Activated T-helper 2 cell treated with anti-CD3 and anti-CD28 coated beads, Interferon-gamma antibody, Interleukin-2, Interleukin-4, amounts not matched to agents 10 μg/mL and 5 μg/mL and 100 μg/mL, durations not matched to agents 14 hours and 24 hours and 36 hours (primary cell): ENCODE measurements around the gene UBE2D4. TPM values are rescaled to one million over a fixed set of nuclear protein-coding genes. Genes with fewer than 3 reads are reported as not detected.
"Not testable (repeated sequence)": the region's sequence is repeated elsewhere in the genome, so short reads cannot be mapped to it uniquely, and the experiment has no call there.

ENCODE experiments used
- DNase-seq: peaks from one replicate; pipeline ENCODE4 v3.0.0; 2021; ENCODE audit warnings: low spot score
- H3K27ac Mint-ChIP-seq: one replicate; pipeline ENCODE4 v1.8.0; 2021; ENCODE audit warnings: mixed read lengths
- H3K27me3 Mint-ChIP-seq: one replicate; pipeline ENCODE4 v1.8.0; 2021; ENCODE audit warnings: low read depth, mixed read lengths
- H3K36me3 Mint-ChIP-seq: one replicate; pipeline ENCODE4 v1.8.0; 2021; ENCODE audit warnings: low read depth, mixed read lengths
- H3K4me1 Mint-ChIP-seq: one replicate; pipeline ENCODE4 v1.8.0; 2021; ENCODE audit warnings: low read depth, mixed read lengths
- H3K4me3 Mint-ChIP-seq: one replicate; pipeline ENCODE4 v1.8.0; 2021; ENCODE audit warnings: low read depth, mild to moderate bottlenecking, moderate library complexity, mixed read lengths
- H3K9me3 Mint-ChIP-seq: one replicate; pipeline ENCODE4 v1.8.0; 2021; ENCODE audit warnings: mixed read lengths
- intact Hi-C: fragments of 100-400 bp; cut with micrococcal nuclease; formaldehyde crosslinking; loops from one replicate; pipeline ENCODE4 v1.15.1; 2023
- total RNA-seq: library from RNA; stranded (reverse); gene quantifications from 2 replicates; pipeline ENCODE4 v1.2.3, GENCODE V29; 2022

Gene UBE2D4
- total RNA-seq, 1 donor from 2014 or later, result 12.6 TPM

DNA sequence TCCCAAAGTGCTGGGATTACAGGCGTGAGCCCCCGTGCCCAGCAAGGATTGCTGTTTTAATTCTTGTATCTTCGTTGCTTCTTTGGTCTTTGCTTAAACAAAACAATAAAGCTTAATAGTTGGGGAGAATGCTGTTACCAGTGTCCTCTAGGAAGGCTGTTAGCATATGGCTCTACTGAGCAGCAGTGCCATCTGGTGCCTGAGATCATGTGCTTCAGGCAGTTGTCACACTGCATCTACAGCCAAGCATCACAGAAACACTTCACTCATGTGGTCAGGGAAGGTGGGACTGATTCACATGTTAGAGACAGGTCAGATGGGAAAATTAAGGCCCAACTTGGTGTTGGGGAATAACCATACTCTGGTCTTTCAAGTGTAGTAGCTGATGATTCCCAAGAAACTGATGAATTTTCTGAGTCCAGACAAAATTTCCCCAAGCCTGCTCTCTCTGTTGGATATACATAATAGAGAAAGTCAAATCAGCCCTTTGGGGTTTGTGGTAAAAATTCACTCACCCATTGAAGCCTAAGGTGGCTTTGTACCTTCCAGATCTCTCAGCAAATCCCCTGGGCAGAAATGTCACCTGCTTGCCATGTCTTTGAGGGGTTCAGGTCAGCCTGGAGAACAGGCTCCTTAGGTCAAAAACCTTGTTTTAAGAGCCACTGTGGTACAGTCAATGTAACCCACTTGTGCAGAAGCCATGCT is 28.4 kb downstream of the UBE2D4 start:
- no peak overlapping the region for H3K4me3 Mint-ChIP-seq
- no peak for DNase-seq
- no peaks in the 10 kb centered on the region for H3K27me3 Mint-ChIP-seq
- peaks cover 19% of the 10 kb centered on the region for H3K36me3 Mint-ChIP-seq
- H3K4me1 Mint-ChIP-seq, result peaks cover 2% of the 10 kb centered on the region
- H3K9me3 Mint-ChIP-seq, result no peaks in the 10 kb centered on the region
- H3K27ac Mint-ChIP-seq, result peak overlapping the region; percentile 30
- intact Hi-C loops, result no loop called here

DNA sequence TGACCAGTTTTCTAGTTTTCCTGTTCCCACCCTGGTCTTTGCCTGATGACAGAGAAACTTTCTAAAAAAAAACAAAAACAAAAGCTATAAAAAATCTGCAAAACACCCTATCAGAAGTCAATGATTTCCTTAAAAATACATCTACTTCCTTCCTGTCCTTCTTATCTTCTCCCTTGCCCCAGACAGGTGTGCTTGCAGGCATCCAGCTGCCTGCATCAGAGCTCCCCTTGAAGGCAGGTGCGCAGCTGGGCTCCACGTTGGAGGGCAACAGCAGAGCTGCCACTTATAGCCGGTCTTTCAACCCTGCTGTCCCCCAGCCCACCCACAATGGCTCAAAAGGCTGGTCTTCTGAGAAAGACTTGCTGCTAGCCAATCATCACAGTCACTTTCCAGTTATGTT is 29.8 kb downstream of the UBE2D4 start:
- Mint-ChIP-seq H3K27ac (no peak overlapping the region), H3K4me1 (peaks cover 2% of the 10 kb centered on the region), H3K4me3 (no peak overlapping the region), H3K27me3 (no peaks in the 10 kb centered on the region), H3K36me3 (peaks cover 19% of the 10 kb centered on the region), H3K9me3 (no peaks in the 10 kb centered on the region)
- DNase-seq, result no peak
- intact Hi-C loops, result no loop called here

DNA sequence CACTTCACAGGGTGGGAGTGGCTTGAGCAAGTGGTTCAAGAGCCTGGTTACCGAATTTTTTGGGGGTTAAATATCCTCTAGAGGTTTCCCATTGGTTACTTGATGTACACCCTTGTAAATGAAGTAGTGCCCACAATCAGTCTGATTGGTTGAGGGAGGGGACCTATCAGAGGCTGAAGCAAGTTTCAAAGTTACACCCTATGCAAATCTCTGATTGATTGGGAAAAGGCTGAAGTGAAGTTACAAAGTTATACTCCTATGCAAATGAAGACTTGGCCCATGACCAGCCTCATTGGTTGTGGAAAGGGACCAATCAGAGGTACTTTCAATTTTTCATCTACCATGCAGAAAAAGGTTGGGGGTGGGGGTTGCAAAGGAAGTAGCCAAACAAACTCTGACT is 34.7 kb downstream of the UBE2D4 start:
- Mint-ChIP-seq H3K27me3 (no peaks in the 10 kb centered on the region), H3K4me1 (peaks cover 2% of the 10 kb centered on the region)

DNA sequence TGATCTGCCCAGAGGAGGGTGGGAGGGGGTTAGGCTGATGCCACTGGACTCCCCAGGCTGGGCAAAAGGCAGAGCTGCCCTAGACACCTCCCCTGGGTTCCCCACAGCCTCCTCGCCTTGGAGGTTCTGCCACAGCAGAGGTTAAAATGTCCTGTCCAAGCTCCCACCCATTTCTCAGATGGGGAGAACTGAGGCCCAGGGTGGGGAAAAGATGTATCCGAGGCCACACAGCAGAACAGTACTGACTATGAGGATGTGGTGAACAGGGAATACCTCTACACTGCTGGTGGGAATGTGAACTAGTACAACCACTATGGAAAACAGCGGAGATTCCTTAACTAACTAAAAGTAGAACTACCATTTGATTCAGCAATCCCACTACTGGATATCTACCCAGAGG is 40.2 kb downstream of the UBE2D4 start:
- H3K27me3 Mint-ChIP-seq, intact Hi-C loops: not testable (repeated sequence)

More for the DNA sequence above, 34.7 kb downstream of the UBE2D4 start:
- intact Hi-C loops, result no loop called here
- Mint-ChIP-seq H3K36me3 (no peaks in the 10 kb centered on the region), H3K4me3 (no peak overlapping the region), H3K9me3 (no peaks in the 10 kb centered on the region), H3K27ac (no peak overlapping the region)
- DNase-seq, result no peak

DNA sequence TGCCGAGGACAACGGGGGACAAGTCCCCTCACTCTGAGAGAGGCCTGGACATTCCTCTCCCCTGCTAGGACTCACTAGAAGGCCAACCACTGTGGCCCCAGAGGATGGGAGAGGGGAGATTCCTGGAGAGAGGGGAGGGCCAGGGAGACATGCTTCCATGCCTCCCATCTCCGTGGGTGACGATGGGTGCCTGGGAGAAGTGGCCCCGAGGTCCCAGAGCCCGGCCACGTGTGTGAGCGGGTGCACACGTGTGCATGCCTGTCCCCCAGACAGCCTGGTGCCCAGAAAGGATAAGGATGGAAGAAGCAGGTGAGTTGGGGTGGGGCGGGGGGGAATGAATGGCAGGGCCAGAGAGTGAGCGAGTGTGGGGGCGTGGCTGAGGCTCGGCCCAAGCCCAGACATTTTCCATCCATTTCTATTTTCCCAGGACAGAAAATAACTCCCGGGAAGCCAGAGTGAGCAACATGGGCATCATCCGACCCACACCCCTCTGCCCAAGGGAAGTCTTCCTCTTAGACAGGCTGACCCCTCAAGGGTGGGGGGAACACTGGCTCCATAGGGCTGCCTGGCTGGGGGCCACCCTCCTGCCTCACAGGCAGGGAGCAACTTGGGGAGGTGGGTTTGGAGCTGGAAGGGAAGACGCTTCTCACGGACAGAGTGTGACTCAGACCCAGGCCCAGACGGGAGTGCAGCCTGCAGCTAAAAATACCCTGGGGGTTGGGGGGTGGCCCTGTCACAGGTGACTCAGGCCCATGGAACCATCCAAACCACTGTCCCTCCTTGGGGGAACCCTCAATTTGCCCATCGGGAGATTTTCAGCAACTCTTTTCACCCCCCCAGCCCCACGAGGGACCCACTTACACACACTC is 42.2 kb downstream of the UBE2D4 start:
- H3K27ac Mint-ChIP-seq, DNase-seq, H3K4me3 Mint-ChIP-seq, intact Hi-C loops, H3K27me3 Mint-ChIP-seq, H3K9me3 Mint-ChIP-seq, H3K4me1 Mint-ChIP-seq, H3K36me3 Mint-ChIP-seq: not testable (repeated sequence)

More for the DNA sequence above, 40.2 kb downstream of the UBE2D4 start:
- not testable (repeated sequence) for DNase-seq, H3K36me3 Mint-ChIP-seq, H3K4me3 Mint-ChIP-seq, H3K4me1 Mint-ChIP-seq, H3K27ac Mint-ChIP-seq, H3K9me3 Mint-ChIP-seq

DNA sequence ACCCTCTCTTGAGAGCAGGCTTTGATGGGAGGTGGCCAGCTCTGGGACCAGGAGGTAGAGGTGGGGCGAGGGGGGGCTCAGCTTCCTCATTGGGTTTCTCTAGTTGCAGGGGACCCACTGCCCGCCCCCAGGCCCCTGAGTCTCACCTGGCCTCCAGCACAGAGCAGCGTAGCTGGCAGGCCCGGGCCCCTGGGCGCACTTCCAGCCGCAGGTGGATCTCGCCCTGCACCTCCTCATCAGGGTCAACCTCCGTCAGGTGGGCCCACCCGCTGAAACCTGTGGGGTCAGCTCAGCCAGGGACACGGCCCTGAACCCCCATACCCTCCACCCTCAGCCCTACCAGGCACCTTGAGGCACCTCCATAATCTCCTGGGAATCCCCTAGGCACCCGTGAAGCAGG is 43.4 kb downstream of the UBE2D4 start:
- H3K9me3 Mint-ChIP-seq, H3K36me3 Mint-ChIP-seq, intact Hi-C loops, DNase-seq, H3K27me3 Mint-ChIP-seq, H3K4me3 Mint-ChIP-seq, H3K27ac Mint-ChIP-seq, H3K4me1 Mint-ChIP-seq: not testable (repeated sequence)

DNA sequence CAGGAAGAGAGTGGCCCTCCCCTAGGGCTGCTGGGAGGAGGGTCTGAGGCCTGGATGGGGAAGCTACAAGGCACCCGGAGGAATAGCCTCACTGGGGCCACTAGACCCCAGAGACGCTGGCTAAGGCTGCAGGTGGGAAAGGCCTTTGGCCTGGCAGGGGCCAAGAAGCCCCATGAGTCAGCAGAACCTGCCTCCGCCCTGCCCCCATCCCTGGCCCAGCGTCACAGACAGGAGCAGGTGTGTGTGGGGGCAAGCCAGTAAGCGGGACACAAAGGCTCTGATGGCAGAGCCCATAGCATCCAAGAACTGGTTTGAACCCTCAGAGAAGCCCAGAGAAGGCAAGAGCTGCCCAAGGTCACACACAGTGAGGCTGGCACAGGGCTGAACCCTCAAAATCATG is 44.5 kb downstream of the UBE2D4 start:
- H3K27me3 Mint-ChIP-seq, DNase-seq, H3K4me1 Mint-ChIP-seq, intact Hi-C loops, H3K4me3 Mint-ChIP-seq, H3K9me3 Mint-ChIP-seq, H3K36me3 Mint-ChIP-seq, H3K27ac Mint-ChIP-seq: not testable (repeated sequence)

DNA sequence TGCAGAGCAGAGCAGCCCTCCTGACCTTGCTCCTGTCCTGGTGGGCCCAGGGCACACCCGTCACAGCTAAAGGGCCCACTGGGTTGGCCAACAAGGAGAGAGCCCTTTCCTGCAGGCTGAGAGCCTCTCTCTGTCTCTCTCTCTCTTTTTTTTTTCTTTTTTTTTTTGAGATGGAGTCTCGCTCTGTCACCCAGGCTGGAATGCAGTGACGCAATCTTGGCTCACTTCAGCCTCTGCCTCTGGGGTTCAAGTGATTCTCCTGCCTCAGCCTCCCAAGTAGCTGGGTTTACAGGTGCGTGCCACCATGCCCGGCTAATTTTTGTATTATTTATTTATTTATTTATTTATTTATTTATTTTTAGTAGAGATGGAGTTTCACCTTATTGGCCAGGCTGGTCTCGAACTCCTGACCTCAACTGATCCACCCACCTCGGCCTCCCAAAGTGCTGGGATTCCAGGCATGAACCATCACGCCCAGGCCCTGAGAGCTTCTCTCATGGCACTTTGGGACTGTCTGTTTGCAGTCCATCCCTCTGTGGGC is 47.9 kb downstream of the UBE2D4 start:
- intact Hi-C loops, H3K27me3 Mint-ChIP-seq, DNase-seq, H3K9me3 Mint-ChIP-seq, H3K36me3 Mint-ChIP-seq, H3K27ac Mint-ChIP-seq, H3K4me1 Mint-ChIP-seq, H3K4me3 Mint-ChIP-seq: not testable (repeated sequence)

DNA sequence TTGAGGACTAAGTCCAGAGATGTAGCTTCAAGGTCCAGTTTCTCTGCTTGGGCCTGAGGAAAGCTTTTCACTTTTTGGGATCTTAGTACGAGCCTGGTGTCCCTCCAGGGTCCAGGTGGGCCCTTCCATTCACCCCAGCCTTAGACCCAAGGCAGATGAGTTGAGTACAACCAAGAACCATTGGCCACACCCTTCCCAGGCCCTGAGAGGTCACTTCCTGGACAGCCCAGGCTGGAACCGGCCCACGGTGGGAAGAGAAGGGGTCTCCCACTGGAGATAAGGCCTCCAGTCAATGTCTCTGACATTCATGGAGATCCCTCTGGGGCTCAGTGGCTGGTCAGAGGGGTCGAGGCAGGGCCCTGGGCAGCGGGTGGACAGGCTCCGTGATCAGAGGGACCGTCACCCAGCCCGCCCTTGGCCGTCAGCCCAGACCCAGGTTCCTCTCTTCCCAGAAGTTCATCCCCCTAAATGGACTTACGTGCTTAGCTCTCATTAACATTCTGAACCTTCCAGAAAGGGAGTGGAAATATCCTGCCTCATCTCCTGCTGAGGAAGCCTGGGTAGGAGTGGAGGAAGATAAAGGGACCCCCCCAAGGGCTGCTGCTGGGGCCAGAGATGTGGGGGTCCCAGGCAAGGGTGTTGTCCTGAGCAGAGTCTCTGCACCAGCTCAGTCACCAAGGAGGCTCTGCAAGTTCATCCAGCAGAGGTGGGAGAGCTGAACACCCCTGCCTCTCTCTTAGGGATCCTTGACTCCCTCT is 48.7 kb downstream of the UBE2D4 start:
- DNase-seq, H3K4me1 Mint-ChIP-seq, H3K36me3 Mint-ChIP-seq, H3K4me3 Mint-ChIP-seq, H3K9me3 Mint-ChIP-seq, H3K27me3 Mint-ChIP-seq, H3K27ac Mint-ChIP-seq, intact Hi-C loops: not testable (repeated sequence)

DNA sequence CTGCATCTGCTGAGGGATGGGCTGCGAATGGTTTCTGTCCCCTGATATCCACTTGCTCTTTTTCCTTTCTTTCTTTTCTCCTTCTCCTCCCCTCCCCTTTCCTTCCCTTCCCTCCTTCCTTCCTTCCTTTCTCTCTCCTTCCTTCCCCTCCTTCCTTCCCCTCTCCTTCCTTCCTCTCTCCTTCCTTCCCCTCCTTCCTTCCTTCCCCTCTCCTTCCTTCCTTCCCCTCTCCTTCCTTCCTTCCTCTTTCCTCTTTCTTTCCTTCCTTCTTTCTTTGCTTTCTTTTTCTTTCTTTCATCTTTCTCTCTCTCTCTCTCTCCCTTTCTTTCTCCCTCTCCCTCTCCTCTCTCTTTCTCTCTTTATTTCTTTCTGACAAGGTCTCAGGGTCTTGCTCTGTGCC is 51.3 kb downstream of the UBE2D4 start:
- Mint-ChIP-seq H3K4me1 (no peaks in the 10 kb centered on the region), H3K27me3 (no peaks in the 10 kb centered on the region), H3K36me3 (peaks cover 3% of the 10 kb centered on the region), H3K27ac (no peak overlapping the region), H3K9me3 (no peaks in the 10 kb centered on the region), H3K4me3 (no peak overlapping the region)
- intact Hi-C loops, result no loop called here
- DNase-seq, result no peak

DNA sequence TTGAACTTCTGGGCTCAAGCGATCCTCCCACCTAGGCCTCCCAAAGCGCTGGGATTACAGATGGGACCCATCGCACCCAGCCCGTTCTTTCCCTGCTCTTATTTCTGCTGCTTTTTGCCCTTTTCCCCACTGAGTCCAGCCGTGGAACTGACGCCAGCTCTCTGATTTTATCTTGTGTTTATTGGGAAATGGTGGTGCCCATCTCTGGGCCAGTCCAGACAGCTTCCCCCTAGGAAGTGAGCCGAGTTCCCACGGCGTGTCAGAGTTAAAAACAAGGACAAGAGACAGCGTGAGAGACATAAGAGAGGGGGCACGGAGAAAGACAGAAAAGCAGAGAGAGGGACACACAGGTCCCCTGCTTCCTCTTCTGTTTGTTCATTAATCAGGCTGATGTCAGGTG is 51.9 kb downstream of the UBE2D4 start:
- not testable (repeated sequence) for H3K27ac Mint-ChIP-seq

DNA sequence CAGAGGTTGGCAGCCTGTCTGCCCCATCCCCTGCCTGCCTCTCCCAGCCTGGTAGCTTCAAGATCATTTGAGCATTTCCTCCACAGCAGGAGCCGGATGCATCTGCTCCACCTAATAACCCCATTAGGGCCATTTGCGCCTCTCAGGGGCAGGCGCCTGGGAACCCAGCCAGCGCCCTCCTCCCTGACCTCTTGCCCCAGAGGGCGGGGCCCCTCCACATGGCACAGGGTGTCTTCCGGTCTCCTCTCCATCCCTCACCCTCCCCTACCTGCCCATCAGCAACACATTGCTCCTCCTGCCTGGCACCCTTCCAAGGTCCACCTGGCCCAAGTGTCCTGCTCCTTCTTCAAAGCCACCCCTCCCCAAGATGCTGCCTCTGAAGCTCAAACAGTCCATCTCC is 56.6 kb downstream of the UBE2D4 start:
- DNase-seq, H3K36me3 Mint-ChIP-seq, H3K4me3 Mint-ChIP-seq, H3K4me1 Mint-ChIP-seq, H3K27ac Mint-ChIP-seq, H3K27me3 Mint-ChIP-seq, intact Hi-C loops, H3K9me3 Mint-ChIP-seq: not testable (repeated sequence)

More for the DNA sequence above, 51.9 kb downstream of the UBE2D4 start:
- H3K4me3 Mint-ChIP-seq, H3K4me1 Mint-ChIP-seq, H3K9me3 Mint-ChIP-seq, H3K36me3 Mint-ChIP-seq, intact Hi-C loops, DNase-seq, H3K27me3 Mint-ChIP-seq: not testable (repeated sequence)
